ENCODE data around the gene FAM20C. TPM values are rescaled to one million over a fixed set of nuclear protein-coding genes. Genes with fewer than 3 reads are reported as not detected.

FAM20C gene
- total and polyA plus RNA-seq, 7 donors: 15.6 to 47.6 (median 28.1) TPM

DNA sequence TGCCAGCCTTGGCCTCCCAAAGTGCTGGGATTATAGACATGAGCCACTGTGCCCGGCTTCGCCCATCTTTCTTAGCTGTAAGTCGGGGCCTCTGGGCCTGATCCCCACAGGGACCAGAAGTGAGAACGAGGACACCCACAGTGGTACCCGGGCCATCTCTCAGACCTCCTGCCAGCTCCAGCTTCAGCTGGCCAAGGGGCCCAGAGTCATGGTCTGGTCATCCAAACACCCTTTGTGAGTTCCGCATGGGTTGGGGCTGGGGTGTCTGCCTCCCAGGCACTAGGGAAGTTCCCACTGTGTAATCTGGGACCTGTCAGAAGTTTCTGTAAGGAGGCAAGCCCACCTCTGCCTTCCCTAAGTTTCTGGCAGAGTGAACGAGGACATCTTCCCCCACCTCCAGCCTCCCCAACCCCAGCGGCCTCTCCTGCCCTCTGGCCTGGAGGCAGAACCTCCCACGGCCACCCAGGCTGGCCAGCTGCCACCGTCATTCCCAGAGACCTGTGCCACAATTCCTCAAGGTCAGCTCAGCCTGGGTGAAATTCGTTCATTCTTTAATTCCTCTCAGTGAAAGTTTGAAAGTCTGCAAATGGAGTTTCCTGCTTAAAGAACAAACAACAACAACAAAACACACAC, 78.1 kb downstream of the FAM20C start:
- 60 to 75% (median 62%) methylated on average over 11 of the region's 11 CpGs for WGBS, 3 donors

DNA sequence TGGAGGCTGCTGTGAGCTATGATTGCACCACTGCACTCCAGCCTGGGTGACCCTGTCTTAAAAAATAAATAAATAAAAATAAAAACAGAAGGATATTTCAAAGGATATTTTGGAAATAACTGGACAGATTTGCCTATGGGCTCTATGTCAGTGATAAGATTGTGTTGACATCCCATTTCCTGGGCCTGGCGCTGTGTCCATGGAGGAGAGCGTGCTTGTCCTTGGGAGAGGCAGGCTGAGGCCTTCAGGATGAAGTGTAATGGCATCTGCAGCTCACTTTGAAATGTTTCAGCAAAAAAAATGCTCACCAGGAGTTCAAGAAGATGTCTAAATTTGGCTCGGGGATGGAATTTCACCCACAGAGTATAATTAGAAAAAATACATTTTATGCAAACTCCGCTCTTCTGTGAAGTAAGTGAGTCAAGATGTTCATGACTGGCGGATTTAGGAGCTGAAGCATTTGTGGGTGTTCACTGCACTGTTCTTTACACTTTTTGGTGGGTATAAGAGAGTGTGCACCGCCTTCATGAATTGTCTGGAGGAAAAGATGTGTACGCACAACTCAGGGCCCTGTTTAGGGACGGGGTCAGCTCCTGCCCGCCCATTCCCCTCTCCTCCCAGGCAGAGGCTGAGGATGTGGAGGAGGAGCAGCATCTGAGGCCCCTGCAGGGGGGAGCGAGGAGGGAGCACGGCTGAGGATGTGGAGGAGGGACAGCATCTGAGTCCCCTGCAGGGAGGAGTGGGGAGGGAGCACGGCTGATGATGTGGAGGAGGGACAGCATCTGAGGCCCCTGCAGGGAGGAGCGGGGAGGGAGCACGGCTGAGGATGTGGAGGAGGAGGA, 79.1 kb downstream of the FAM20C start:
- TF ChIP-seq, protein P1, sequence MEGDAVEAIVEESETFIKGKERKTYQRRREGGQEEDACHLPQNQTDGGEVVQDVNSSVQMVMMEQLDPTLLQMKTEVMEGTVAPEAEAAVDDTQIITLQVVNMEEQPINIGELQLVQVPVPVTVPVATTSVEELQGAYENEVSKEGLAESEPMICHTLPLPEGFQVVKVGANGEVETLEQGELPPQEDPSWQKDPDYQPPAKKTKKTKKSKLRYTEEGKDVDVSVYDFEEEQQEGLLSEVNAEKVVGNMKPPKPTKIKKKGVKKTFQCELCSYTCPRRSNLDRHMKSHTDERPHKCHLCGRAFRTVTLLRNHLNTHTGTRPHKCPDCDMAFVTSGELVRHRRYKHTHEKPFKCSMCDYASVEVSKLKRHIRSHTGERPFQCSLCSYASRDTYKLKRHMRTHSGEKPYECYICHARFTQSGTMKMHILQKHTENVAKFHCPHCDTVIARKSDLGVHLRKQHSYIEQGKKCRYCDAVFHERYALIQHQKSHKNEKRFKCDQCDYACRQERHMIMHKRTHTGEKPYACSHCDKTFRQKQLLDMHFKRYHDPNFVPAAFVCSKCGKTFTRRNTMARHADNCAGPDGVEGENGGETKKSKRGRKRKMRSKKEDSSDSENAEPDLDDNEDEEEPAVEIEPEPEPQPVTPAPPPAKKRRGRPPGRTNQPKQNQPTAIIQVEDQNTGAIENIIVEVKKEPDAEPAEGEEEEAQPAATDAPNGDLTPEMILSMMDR (IDR thresholded peaks at IDR 0.05): no peak
- no peaks in the 10 kb centered on the region for H3K27me3 ChIP-seq (ENCODE audit: insufficient read depth in 3 of 3, low read length in 2 of 3)
- no peaks in the 10 kb centered on the region for H3K9me3 ChIP-seq
- H3K27ac ChIP-seq: no peak overlapping the region
- no peak overlapping the region for H3K4me3 ChIP-seq
- WGBS, 3 donors: 79 to 82% (median 80%) methylated on average over 13 to 14 of the region's 14 CpGs
- DNase-seq (no peak), ATAC-seq (no peak)
- no peaks in the 10 kb centered on the region for H3K36me3 ChIP-seq (ENCODE audit: insufficient read depth in 1 of 2, low read depth in 1 of 2)
- no peaks in the 10 kb centered on the region for H3K4me1 ChIP-seq
- intact Hi-C loops (cut with DNase I): no loop called here

More for the DNA sequence above, 78.1 kb downstream of the FAM20C start:
- H3K9me3 ChIP-seq: no peaks in the 10 kb centered on the region
- TF ChIP-seq, protein P1 (IDR thresholded peaks at IDR 0.05): no peak
- no peak overlapping the region for H3K27ac ChIP-seq
- no peak overlapping the region for H3K4me3 ChIP-seq
- H3K36me3 ChIP-seq (ENCODE audit: insufficient read depth in 1 of 2, low read depth in 1 of 2): no peaks in the 10 kb centered on the region
- no peak for ATAC-seq
- H3K27me3 ChIP-seq (ENCODE audit: insufficient read depth in 3 of 3, low read length in 2 of 3): no peaks in the 10 kb centered on the region
- no peaks in the 10 kb centered on the region for H3K4me1 ChIP-seq
- intact Hi-C loops (cut with DNase I): no loop called here
- no peak for DNase-seq

DNA sequence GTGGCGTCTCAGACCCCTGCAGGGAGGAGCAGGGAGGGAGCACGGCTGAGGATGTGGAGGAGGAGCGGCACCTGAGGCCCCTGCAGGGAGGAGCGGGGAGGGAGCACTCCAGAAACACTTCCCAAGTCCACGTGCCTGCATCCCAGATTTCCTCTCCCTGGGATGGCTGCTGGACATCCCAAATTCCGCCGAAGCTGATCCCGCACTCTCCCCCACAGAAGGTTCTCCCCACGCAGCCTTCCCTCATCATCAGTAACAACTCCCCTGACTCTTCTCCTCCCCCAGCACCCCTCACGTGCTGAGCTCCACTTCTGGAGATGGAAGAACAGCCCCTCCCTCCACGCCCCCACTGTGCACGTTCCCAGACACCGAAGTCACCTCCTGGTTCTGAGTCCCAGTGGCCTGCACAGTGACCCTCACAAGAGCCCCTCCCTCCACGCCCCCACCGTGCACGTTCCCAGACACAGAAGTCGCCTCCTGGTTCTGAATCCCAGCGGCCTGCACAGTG, 79.8 kb downstream of the FAM20C start:
- DNase-seq: peak; percentile 5 to 32

DNA sequence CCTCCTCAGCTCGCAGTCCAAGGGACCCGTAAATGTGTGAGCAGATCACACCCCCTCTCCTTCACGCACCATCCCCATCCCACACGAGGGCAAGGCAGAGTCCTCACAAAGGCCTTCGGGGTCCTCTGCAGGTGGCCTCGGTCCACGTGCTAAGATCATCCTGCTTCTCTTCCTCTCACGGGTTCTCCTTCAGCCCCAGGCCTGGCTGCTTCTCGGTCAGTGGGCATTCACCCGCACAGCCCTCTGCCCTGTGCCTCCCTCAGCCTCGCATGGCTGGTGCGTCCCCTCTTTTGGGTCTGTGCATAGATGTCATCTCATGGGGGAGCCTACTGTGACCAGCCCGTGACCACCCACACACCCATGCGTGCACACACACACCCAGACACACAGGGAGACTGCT, 80.3 kb downstream of the FAM20C start:
- Histone ChIP-seq H3K27ac (no peak overlapping the region), H3K36me3 (ENCODE audit: insufficient read depth in 1 of 2, low read depth in 1 of 2) (no peaks in the 10 kb centered on the region), H3K4me1 (no peaks in the 10 kb centered on the region), H3K27me3 (ENCODE audit: insufficient read depth in 3 of 3, low read length in 2 of 3) (no peaks in the 10 kb centered on the region), H3K4me3 (no peak overlapping the region), H3K9me3 (no peaks in the 10 kb centered on the region)
- TF ChIP-seq, protein P1 (IDR thresholded peaks at IDR 0.05): no peak
- ATAC-seq (no peak), DNase-seq (peak; percentile 4 to 23)
- WGBS, 3 donors: 83 to 86% (median 84%) methylated on average over 14 of the region's 14 CpGs
- intact Hi-C loops (cut with DNase I): no loop called here

More for the DNA sequence above, 79.8 kb downstream of the FAM20C start:
- intact Hi-C loops (cut with DNase I): no loop called here
- H3K27me3 ChIP-seq (ENCODE audit: insufficient read depth in 3 of 3, low read length in 2 of 3): no peaks in the 10 kb centered on the region
- no peaks in the 10 kb centered on the region for H3K4me1 ChIP-seq
- H3K4me3 ChIP-seq: no peak overlapping the region
- ATAC-seq: peak in 1 of 4 donors; percentile 6
- TF ChIP-seq, protein P1 (IDR thresholded peaks at IDR 0.05): no peak
- H3K36me3 ChIP-seq (ENCODE audit: insufficient read depth in 1 of 2, low read depth in 1 of 2): no peaks in the 10 kb centered on the region
- no peak overlapping the region for H3K27ac ChIP-seq
- WGBS, 3 donors: 80 to 84% (median 83%) methylated on average over 15 to 18 of the region's 18 CpGs
- H3K9me3 ChIP-seq: no peaks in the 10 kb centered on the region

Data from psoas muscle (tissue), 8 donors.